ENCODE data around the gene ZFAND2A.

DNA sequence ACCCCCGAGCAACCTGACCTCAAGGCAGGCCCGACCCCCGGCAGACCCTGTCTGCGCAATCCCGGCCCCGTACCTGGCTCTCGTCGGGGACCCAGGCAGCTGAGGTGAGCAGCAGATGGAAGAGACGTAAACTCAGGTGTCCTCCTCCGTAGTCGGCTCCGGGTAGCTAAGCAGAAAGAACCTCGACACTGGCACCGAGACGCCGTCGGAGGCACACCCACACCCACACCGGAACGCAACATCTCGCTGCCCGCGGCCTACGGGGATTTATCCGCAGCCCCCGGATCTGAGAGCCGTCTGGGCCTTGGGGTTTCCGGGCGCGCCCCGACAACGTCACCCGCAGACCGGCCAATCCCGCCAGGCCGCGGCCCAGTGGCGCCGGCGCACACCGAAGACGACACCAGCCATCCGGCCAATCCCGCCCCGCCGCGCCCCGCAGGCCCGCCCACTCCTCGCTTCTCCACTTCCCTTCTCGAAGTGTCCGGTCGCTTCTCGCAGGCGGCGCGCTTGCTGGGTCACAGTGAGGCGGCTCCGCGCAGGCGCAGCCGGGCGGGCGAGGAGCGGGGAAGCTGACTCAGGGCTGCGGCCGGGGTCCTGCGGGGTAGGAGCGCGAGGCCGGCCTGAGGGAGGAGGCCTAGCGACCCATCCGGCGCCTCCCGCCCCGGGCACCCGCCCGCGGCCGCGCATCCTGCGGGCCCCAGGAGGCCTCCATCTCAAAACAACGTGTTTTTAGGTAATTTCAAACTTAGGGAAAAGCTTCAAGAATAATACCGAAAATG, at the start of gene ZFAND2A:
- TF ChIP-seq EZH2 (IDR thresholded peaks at IDR 0.05; ENCODE audit: borderline replicate concordance, low read length): no peak
- TF ChIP-seq, protein P1, sequence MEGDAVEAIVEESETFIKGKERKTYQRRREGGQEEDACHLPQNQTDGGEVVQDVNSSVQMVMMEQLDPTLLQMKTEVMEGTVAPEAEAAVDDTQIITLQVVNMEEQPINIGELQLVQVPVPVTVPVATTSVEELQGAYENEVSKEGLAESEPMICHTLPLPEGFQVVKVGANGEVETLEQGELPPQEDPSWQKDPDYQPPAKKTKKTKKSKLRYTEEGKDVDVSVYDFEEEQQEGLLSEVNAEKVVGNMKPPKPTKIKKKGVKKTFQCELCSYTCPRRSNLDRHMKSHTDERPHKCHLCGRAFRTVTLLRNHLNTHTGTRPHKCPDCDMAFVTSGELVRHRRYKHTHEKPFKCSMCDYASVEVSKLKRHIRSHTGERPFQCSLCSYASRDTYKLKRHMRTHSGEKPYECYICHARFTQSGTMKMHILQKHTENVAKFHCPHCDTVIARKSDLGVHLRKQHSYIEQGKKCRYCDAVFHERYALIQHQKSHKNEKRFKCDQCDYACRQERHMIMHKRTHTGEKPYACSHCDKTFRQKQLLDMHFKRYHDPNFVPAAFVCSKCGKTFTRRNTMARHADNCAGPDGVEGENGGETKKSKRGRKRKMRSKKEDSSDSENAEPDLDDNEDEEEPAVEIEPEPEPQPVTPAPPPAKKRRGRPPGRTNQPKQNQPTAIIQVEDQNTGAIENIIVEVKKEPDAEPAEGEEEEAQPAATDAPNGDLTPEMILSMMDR (IDR thresholded peaks at IDR 0.05; ENCODE audit: low read length): no peak

Measured in OCI-LY1 (cell line).